NCI-H2227 (cell line): Measurements from ENCODE around the gene CEP192.
"Not testable (repeated sequence)": the region's sequence is repeated elsewhere in the genome, so short reads cannot be mapped to it uniquely, and the experiment has no call there.

Experiments used
- DNase-seq: peaks from one replicate; lab custom pipeline; 2025; ENCODE audit not compliant: unreplicated experiment; lab: John Stamatoyannopoulos, UW

Gene CEP192, protein sequence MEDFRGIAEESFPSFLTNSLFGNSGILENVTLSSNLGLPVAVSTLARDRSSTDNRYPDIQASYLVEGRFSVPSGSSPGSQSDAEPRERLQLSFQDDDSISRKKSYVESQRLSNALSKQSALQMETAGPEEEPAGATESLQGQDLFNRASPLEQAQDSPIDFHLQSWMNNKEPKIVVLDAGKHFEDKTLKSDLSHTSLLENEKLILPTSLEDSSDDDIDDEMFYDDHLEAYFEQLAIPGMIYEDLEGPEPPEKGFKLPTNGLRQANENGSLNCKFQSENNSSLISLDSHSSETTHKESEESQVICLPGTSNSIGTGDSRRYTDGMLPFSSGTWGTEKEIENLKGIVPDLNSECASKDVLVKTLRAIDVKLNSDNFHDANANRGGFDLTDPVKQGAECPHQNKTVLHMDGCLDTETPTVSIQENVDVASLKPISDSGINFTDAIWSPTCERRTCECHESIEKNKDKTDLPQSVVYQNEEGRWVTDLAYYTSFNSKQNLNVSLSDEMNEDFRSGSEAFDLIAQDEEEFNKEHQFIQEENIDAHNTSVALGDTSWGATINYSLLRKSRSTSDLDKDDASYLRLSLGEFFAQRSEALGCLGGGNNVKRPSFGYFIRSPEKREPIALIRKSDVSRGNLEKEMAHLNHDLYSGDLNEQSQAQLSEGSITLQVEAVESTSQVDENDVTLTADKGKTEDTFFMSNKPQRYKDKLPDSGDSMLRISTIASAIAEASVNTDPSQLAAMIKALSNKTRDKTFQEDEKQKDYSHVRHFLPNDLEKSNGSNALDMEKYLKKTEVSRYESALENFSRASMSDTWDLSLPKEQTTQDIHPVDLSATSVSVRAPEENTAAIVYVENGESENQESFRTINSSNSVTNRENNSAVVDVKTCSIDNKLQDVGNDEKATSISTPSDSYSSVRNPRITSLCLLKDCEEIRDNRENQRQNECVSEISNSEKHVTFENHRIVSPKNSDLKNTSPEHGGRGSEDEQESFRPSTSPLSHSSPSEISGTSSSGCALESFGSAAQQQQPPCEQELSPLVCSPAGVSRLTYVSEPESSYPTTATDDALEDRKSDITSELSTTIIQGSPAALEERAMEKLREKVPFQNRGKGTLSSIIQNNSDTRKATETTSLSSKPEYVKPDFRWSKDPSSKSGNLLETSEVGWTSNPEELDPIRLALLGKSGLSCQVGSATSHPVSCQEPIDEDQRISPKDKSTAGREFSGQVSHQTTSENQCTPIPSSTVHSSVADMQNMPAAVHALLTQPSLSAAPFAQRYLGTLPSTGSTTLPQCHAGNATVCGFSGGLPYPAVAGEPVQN (N-terminal part only)

DNA sequence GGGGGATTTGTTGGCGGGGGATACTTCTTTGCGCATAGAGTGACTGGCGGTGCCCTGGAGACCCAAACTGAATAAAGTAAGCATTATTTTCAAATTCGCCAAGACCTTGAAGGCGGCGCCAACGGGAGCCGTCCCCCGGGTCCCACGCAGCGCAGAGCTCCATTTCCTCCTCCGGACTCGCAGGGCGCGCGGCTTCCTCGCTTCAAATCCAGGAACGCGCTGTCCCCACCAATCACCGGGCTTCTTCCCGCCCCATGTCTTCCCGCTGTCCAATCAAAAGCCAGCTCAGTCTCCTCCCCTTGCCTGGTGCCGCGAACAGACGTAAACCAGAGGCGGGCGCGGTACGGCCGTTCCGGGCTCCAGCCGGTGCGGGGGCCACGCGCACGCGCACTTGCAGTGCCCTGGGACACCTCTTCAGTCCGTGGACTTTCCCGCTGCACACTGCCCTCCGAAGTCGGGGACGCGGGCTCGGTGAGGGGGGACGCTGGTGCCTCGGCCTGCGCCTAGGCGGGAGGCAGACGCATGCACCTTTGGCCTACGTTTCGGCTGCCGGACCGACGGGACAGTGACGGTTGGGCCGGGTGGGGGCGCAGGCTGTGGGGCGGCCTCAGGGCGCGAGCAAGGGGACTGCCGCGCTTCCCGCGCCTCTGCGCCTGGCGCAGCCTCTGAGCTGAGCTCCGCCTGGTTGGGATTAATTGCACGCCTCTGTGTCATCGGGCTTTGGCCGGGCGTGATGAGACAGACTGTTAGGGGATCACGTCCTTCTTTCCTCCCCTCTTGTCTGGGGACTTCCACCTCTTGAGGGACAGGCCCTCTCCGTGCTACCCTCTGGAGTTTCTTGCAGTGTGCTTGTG, at the start of gene CEP192:
Gene CEP192 (plus strand): TSS at position 396 of the 854 bp plus-strand sequence. CDS start 8,063 bp downstream, outside the sequence.
- DNase-seq, result peak; percentile 99

DNA sequence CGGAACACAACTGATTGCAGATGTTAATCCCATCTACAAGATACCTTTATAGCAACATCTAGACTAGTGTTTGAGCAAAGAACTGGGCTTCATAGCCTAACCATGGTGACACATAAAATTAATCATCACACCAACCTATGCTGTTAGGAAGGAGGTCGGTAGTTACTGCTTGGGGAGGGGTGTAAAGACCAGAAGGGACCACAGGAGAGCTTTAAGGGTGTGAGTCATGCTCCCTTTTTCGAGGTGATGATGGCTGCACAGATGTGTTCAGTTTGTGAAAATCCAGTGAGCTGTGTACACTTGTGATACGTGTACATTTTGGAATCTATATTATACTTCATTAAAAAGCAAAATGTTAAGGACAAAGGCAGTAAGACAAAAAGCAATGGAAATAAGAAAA, 47.9 kb upstream of the CEP192 start:
- DNase-seq, result no peak

DNA sequence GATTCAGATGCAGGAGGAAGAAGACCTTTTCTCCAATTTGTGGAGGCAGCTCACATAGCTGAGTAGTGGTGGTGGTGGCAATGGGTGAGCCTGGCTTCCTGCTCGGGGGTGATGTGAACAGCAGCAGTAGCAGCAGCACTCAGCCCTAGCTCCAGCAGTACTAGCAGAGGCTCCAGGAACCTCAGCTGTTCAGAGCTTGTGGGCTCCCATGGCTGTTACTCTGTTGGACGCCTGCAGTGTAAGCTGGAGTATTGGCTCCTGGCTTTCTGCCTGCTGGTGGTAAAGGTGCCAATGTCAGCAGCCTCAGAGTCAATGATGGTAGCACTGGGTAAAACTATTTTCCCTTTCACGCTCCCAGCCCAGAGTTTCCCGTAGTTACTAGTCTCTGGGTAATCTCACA, 46.5 kb upstream of the CEP192 start:
- no peak for DNase-seq

DNA sequence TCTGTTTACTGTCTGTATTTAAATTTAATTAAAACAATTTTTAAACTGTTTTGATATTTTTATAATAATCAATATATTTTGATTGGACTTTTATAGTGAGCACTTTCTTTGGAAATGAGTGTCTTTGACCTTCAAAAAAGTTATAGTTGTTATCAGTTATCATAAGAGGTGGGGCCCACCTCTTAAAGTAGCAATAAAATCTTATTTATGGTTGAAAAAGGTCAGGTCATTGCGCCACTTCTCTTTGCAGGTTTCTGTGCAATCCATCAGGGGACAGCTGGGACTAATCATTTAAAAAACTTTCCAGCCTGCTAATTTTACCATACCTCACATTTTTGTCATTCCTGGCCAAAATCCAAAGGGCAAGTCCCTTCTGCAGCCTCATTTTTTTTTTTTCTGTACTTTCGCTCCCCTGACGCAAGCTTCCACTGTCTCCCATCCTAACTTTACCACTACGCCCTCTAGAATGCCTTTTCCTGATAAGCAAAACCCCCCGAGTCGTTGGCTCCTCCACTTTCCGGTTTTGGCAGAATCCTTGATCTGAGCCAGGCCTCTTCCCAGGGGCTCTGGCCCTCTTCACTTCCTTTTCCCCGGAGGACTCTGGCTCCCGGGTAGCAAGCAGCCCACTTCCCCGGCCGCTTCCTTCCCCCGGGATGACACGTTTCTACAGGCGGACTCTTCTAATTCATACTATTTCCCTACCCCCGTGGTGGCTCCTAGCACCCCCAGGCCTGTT, 44.4 kb upstream of the CEP192 start:
- DNase-seq, result peak; percentile 40

DNA sequence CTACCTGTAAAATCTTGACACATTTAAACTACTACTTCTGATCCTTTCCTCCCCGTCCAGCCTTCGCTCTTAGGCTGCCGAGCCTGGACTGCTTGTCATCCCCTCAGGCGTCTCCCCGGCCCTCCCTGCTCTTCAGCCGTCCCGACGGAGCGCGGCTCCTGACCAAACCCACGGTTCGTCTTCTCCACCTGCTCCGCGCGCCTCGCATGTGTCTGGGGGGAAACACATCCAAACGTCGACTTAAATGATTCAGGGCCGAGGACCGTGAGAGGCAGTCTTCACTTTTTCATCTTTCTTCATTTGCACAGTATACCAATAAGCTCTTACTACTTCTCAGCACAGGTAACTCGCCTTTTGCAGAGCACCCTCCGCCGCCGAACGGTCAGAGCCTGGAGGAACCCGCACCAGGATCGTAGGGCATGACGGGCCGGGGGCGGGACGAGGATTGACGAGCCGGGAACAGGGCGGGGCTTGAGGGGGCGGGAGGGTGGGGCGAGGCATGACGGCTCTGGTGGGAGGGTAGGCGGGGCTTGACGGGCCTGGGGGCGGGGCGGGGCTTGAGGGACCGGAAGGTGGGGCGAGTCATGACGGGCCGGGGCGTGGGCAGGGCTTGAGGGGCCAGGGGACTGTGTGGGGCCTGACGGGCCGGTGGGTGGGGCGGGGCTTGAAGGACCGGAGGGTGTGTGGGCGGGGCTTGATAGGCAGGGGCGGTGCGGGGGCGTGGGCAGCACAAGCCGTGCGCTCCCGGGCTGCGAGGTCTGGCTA, 43.7 kb upstream of the CEP192 start, which contains the start of gene SEH1L:
Gene SEH1L (plus strand): TSS at position 727 of the 765 bp plus-strand sequence. CDS start 111 bp downstream, outside the sequence.
- DNase-seq, result peak; percentile 97

DNA sequence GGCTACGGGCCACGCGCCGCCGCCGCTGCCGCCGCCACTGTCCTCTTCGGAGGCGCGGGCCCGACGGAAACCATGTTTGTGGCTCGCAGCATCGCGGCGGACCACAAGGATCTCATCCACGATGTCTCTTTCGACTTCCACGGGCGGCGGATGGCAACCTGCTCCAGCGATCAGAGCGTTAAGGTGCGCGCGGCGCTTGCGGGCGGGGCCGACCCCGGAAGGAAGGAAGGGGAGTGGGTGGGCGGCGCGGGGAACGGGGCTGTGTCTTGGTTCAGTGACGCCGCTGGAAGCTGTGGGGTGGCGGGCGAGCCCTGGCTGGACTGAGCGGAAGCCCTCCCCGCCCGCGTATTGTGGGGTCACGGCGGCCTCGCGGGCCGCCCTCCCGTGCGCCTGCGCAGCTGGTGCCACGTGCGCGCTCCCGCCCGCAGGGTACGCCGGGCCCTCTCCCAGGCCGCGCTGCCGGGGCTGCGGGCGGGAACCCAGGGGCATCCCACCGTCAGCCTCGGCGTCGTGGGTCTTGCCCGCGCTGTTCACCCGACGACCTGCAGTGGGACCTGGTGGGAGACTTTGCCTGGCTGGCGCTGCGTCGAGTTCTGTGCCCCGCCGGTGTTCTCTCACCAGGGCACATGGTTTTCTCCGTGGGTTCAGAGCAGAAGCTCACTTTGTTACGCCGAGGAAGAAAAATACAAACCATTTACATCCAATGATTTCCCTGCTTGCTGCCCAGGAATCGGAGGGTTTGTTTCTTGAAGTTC, 42.9 kb upstream of the CEP192 start:
- DNase-seq, result peak; percentile 96

DNA sequence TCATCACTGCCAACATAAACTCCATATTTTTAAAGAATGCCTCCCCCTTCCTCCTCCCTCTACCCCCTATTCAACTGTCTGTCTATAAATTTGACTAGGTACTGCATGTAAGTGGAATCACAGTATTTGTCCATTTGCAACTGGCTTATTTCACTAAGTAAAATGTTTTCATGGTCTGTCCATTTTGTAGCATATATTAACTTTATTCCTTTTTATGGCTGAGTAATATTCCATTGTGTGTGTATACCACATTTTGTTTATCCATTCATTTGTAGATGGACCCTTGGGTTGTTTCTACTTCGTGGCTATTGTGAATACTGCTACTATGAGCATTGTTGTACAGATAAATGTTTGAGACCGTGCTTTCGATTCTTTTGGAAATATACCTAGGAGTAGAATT, 32.7 kb upstream of the CEP192 start:
- DNase-seq, result no peak

DNA sequence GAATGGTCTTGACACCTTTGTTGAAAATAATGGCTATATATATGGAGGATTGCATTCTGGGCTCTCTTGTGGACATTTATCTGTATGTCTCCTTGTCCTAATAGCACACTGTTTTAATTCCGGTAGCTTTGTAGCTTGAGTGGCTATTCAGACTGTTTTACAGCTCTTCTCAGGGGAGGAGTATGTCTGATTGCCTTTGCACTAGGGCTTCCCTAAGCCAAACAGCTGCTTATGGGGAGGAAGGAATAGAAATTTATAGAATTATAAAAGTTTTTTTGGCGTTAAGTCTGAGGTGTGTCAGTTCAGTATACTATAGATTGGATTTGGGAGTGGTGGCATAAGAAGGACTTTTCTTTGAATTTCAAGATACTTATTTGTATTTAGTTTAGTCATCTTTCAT, 30.8 kb upstream of the CEP192 start:
- no peak for DNase-seq

DNA sequence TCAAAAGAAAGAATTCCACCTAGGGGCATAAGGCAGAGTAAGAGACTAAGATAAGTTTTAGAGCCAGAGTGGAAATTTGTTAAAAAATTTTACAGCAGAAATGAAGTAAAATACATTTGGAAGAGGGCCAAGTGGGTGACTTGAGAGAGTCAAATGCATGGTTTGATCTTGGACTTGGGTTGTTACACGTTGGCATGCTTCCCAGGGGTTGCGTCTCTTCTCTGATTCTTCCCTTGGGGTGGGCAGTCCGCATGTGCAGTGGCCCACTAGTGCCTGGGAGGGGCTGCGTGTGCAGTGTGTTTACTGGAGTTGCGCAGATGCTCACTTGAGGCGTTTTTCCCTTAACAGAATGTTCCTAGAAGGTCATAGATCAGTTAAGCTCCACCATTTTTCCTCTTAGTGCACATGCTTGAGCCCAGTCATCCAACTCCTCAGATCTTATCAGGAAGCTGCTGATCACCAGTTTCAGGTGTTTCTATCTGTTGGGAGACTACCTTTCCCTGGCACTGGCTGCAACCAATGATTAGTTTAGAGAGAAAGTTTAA, 30.2 kb upstream of the CEP192 start:
- peak; percentile 23 for DNase-seq

DNA sequence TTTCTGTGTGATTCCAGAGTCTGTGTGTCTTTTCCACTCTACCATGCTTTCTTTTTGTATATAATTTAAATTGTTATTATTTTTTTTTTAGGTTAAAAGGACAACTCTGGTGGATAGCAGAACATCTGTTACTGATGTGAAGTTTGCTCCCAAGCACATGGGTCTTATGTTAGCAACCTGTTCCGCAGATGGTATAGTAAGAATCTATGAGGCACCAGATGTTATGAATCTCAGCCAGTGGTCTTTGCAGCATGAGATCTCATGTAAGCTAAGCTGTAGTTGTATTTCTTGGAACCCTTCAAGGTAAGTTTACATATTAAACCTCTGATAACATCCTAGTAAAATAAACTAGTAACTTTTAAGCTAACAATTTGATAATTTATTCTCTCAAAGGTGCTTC, 28.1 kb upstream of the CEP192 start:
- DNase-seq, result no peak

DNA sequence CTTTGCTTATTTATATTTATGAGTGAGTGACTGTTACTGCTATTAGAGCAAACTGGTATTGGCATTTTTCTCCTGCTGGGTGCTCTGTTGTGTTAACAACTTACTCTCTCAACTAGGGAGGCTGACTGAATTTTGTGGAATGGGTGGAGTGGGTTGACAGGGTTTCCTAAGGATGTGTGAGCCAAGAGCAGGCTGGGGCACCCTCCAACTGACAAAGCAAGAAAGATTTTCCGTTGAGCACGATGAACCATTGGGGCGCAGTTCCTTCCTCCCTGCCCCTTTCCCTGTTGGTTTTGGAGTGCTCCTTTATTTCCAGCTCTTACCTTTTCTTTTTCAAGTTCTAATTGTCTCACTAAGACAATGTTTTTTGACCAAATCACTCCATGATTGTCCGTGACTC, 23.0 kb upstream of the CEP192 start:
- no peak for DNase-seq

DNA sequence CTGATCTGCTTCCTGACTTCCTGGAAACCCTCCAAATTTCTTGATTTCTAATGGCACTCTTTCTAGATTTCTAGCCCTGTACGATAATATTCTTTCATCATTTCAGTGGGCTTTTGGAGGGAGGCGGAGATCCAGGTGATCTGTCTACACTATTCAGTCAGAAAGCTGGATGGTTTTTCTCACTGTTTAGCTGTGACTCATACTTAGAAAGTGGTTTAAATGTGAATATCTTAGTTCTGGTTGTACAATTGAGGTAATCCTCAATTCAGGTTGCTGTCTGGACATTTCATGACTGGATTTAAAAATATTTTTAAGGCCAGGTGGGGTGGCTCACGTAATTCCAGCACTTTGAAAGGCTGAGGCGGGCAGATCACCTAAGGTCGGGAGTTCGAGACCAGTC, 22.5 kb upstream of the CEP192 start:
- no peak for DNase-seq

DNA sequence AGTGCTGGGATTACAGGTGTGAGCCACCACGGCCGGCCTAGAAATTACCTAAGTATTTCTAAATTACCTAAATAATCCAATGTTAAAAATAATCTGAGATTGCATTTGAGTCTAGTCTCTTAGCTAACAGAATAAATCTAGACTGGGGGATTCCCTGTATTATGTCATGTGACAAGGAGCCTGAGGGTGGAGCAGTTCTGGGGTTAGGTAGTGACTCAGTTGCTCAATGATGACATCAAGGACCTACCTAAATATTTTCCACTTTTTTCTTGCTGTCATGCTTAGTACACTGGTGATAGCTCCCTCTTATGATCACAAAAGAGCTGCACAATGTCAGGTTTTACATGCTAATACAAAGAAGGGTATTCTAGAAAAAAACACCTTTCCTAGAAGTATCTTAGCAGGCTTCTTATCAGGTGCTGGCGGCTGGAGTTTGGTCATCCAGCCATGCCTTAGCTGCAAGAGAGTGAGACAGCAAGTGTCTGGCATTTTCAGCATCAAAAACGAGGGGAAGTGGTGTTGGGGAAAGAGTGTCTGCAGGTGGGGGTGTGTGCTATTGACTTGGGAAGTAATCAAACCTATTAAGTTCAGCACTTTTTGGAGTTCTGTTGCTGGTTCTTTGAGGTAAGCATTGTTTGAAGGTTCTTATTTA, 17.5 kb upstream of the CEP192 start:
- no peak for DNase-seq

DNA sequence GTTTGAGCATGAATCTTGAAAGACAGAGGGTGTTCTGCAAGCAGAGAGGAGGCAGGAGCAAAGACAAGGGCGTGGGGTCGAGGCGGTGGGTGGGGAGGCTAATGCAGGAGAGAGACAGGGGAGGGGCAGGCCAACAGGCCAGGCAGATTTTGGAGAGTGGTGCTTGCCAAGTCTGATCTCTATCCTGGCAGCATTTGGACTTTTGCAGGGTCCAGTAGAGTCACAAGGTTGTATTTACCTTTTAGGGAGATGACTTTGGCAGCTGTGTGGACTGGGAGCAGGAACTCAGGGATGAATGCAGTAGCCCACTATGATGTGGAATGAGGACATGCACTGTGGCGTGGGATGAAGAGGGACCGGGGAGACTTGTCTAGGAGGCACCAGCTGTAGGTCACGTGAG, 15.7 kb upstream of the CEP192 start:
- DNase-seq, result no peak

DNA sequence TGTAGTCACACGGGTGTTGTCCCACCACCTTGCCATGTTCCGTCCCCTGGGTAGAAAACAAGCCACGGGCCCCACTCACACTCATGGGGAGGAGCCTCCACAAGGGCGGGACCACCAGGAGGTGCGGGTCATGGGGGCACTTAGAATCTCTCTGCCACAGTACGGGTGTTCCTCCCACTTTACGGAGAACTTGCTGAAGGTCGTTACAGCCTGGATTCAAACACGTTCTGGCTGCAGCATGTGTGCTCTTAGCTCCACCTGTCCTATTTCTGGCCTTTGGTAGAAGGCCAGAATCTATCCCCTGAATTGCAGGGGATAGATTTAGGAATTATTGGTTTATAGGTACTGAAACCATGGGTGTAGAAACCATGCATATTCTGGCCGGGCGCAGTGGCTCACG, 14.9 kb upstream of the CEP192 start:
- no peak for DNase-seq

DNA sequence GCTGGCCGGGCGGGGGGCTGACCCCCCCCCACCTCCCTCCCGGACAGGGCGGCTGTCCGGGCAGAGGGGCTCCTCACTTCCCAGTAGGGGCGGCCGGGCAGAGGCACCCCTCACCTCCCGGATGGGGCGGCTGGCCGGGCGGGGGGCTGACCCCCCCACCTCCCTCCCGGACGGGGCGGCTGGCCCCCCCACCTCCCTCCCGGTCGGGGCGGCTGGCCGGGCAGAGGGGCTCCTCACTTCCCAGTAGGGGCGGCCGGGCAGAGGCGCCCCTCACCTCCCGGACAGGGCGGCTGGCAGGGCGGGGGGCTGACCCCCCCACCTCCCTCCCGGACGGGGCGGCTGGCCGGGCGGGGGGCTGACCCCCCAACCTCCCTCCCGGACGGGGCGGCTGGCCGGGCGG, 11.1 kb upstream of the CEP192 start:
- DNase-seq, result not testable (repeated sequence)
